Immature natural killer cell (primary cell): ENCODE results near the gene ZNF445. TPM values are rescaled to one million over a fixed set of nuclear protein-coding genes. Genes with fewer than 3 reads are reported as not detected.
"Not testable (repeated sequence)": the region's sequence is repeated elsewhere in the genome, so short reads cannot be mapped to it uniquely, and the experiment has no call there.

Source experiments
- DNase-seq, 3 donors: peaks; one replicate each; pipeline ENCODE4 v3.0.0; 2022; ENCODE audit warnings: mixed read lengths in 1 of 3
- H3K27ac Mint-ChIP-seq, 6 donors: one replicate each; pipeline ENCODE4 v1.8.0; 2020; ENCODE audit warnings: mixed read lengths in 6 of 6, mild to moderate bottlenecking in 5 of 6, inconsistent platforms in 4 of 6, moderate library complexity in 3 of 6
- H3K27me3 Mint-ChIP-seq, 3 donors: one replicate each; pipeline ENCODE4 v1.8.0; 2020 to 2021; ENCODE audit warnings: low read depth in 3 of 3, mild to moderate bottlenecking in 3 of 3, mixed read lengths in 3 of 3, moderate library complexity in 3 of 3, inconsistent platforms in 1 of 3
- H3K36me3 Mint-ChIP-seq, 3 donors: one replicate each; pipeline ENCODE4 v1.8.0; 2020; ENCODE audit warnings: mixed read lengths in 3 of 3, inconsistent platforms in 2 of 3, mild to moderate bottlenecking in 2 of 3
- H3K4me1 Mint-ChIP-seq, 2 donors: one replicate each; pipeline ENCODE4 v1.8.0; 2020; ENCODE audit warnings: inconsistent platforms in 2 of 2, mild to moderate bottlenecking in 2 of 2, mixed read lengths in 2 of 2, moderate library complexity in 1 of 2
- H3K4me3 Mint-ChIP-seq, 5 donors: one replicate each; pipeline ENCODE4 v1.8.0; 2020; ENCODE audit warnings: mild to moderate bottlenecking in 5 of 5, mixed read lengths in 5 of 5, inconsistent platforms in 3 of 5, moderate library complexity in 3 of 5
- H3K9me3 Mint-ChIP-seq, 6 donors: one replicate each; pipeline ENCODE4 v1.8.0; 2020; ENCODE audit warnings: mild to moderate bottlenecking in 6 of 6, mixed read lengths in 6 of 6, inconsistent platforms in 4 of 6, moderate library complexity in 3 of 6
- polyA plus RNA-seq, 3 donors: library from polyadenylated mRNA; unstranded; fragments of 300-500 nt; fragmentation: Illumina TruSeq; gene quantifications; one replicate each; pipeline ENCODE4 v1.2.3, GENCODE V29; 2021

ZNF445 gene
- polyA plus RNA-seq, 3 donors from 2014 or later, result 0.11 to 4.0 (median 2.0) TPM

GRCh38 chr3:44501971-44502370 lies 24.5 kb upstream of the ZNF445 start:
- peaks cover 0 to 1% (median 0%) of the 10 kb centered on the region in 3 donors for H3K27me3 Mint-ChIP-seq
- peaks cover 10 to 36% of the 10 kb centered on the region in 2 donors for H3K4me1 Mint-ChIP-seq
- no peak overlapping the region for H3K4me3 Mint-ChIP-seq
- no peak overlapping the region for H3K27ac Mint-ChIP-seq
- peaks cover 56 to 61% (median 60%) of the 10 kb centered on the region in 3 donors for H3K36me3 Mint-ChIP-seq
- peaks cover 29 to 49% (median 44%) of the 10 kb centered on the region in 6 donors for H3K9me3 Mint-ChIP-seq
- DNase-seq, result no peak

- H3K27ac Mint-ChIP-seq, result not testable (repeated sequence)
Measured at GRCh38 chr3:44499899-44500168, 22.4 kb upstream of the ZNF445 start.

DNA sequence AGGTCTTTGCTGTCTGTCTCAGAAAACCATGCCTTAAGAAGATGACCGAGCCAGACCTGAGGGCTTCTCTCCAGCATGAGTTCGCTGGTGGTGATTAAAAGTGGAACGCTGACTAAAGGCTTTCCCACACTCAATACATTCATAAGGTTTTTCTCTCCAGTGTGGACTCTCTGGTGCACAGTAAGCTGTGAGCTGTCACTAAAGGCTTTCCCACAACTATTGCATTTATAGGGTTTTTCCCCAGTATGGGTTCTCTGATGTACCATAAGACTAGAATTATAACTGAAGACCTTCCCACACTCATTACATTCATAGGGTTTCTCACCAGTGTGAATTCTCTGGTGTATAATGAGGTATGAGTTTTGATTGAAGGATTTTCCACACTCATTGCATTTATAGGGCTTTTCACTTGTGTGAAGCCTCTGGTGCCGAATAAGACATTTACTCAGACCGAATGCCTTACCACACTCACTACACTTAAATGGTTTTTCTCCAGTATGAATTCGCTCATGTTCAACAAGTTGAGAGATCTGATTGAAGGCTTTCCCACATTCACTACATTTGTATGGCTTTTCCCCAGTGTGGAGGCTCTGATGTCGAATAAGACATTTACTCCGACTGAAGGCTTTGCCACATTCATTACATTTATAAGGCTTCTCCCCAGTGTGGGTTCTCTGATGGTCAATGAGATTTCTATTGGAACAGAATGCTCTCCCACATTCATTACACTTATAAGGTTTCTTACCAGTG lies 21.9 kb upstream of the ZNF445 start:
- no peak for DNase-seq
- Mint-ChIP-seq H3K27ac (no peak overlapping the region), H3K4me3 (no peak overlapping the region), H3K36me3 (peaks cover 68 to 75% (median 73%) of the 10 kb centered on the region in 3 donors), H3K9me3 (peaks cover 30 to 57% (median 52%) of the 10 kb centered on the region in 6 donors), H3K4me1 (peaks cover 6 to 21% of the 10 kb centered on the region in 2 donors), H3K27me3 (no peaks in the 10 kb centered on the region)

More at GRCh38 chr3:44499899-44500168, 22.4 kb upstream of the ZNF445 start:
- peaks cover 6 to 21% of the 10 kb centered on the region in 2 donors for H3K4me1 Mint-ChIP-seq
- not testable (repeated sequence) for H3K4me3 Mint-ChIP-seq, H3K27me3 Mint-ChIP-seq, DNase-seq
- H3K9me3 Mint-ChIP-seq, result peaks cover 30 to 57% (median 50%) of the 10 kb centered on the region in 6 donors
- H3K36me3 Mint-ChIP-seq, result peaks cover 68 to 72% (median 68%) of the 10 kb centered on the region in 3 donors

DNA sequence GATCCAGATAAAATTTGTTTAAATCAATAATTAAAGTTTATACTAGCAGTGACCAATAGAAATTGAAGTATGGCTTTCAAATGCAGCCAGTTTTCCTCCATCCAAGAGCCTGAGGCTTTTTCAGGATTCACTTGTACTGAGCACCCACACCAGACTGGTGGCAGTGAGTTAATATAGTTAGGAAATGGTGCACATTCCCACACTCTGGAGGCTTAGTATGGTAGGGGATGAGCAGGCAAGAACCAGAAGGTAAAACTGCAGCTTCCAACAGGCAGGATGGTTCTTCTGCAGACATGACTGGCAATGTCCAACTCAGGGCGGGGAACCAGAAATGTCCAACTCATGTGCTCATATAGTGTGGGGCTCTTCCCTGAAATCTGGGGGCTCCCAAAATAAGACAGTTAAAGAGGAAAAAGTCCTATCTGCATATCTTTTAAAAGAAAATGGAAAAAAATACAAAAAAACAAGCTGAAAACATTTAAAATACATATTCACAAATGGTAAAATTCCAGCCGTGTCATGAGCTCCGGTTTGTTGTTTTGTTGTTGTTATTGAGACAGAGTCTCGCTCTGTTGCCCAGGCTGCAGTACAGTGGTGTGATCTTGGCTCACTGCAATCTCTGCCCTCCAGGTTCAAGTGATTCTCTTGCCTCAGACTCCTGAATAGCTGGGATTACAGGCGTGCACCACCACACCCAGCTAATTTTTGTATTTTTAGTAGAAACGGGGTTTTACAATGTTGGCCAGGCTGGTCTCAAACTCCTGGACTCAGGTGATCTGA lies 18.4 kb upstream of the ZNF445 start:
- Mint-ChIP-seq H3K36me3 (peaks cover 56 to 70% (median 68%) of the 10 kb centered on the region in 3 donors), H3K27me3 (peaks cover 0 to 3% (median 0%) of the 10 kb centered on the region in 3 donors)
- no peak for DNase-seq

GRCh38 chr3:44492496-44492895 lies 15.0 kb upstream of the ZNF445 start:
- DNase-seq, result no peak
- peaks cover 29 to 44% (median 42%) of the 10 kb centered on the region in 3 donors for H3K36me3 Mint-ChIP-seq
- H3K4me1 Mint-ChIP-seq, result no peaks in the 10 kb centered on the region
- peaks cover 6 to 44% (median 12%) of the 10 kb centered on the region in 6 donors for H3K9me3 Mint-ChIP-seq
- peaks cover 0 to 3% (median 2%) of the 10 kb centered on the region in 3 donors for H3K27me3 Mint-ChIP-seq
- no peak overlapping the region for H3K27ac Mint-ChIP-seq
- H3K4me3 Mint-ChIP-seq, result no peak overlapping the region

More for the DNA sequence above, 18.4 kb upstream of the ZNF445 start:
- no peak overlapping the region for H3K4me3 Mint-ChIP-seq
- H3K27ac Mint-ChIP-seq, result no peak overlapping the region
- H3K4me1 Mint-ChIP-seq, result peaks cover 0 to 3% of the 10 kb centered on the region in 2 donors
- H3K9me3 Mint-ChIP-seq, result peaks cover 22 to 58% (median 45%) of the 10 kb centered on the region in 6 donors

GRCh38 chr3:44482721-44483120 lies 5.3 kb upstream of the ZNF445 start:
- Mint-ChIP-seq H3K4me1 (peaks cover 5 to 6% of the 10 kb centered on the region in 2 donors), H3K27ac (no peak overlapping the region), H3K4me3 (no peak overlapping the region), H3K36me3 (peaks cover 0 to 4% (median 3%) of the 10 kb centered on the region in 3 donors), H3K9me3 (peaks cover 0 to 5% (median 0%) of the 10 kb centered on the region in 6 donors), H3K27me3 (peaks cover 0 to 2% (median under 1%) of the 10 kb centered on the region in 3 donors)
- DNase-seq, result no peak

DNA sequence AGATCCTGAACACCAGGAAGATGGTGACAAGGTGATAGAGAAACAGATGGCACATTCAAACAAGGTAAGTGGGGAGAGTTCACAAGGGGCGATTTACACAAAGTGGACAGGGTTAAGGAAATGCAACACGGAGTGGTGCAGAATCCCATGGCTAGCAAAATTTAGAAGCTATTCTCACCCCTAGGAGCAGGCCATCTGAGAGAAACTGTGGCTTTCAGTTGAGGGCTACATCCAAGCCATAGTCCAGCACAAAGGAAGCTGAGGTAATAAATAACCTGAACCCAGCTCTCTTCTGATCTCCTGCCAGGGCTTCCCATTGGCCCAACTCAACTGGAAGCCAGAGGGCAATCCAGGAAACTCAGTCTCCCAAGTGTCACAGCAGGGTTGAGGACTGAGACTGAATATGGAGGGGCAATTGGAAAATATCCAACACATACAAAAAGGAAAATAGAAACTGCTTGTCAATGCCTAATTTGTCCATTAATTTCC lies 1.2 kb upstream of the ZNF445 start:
- Mint-ChIP-seq H3K27me3 (peaks cover 2 to 6% (median 2%) of the 10 kb centered on the region in 3 donors), H3K9me3 (no peaks in the 10 kb centered on the region), H3K4me3 (peak overlapping the region; percentile 91 to 97 (median 95)), H3K36me3 (no peaks in the 10 kb centered on the region), H3K27ac (peak overlapping the region in 2 of 6 donors; percentile 19 to 43), H3K4me1 (peaks cover 22 to 36% of the 10 kb centered on the region in 2 donors)
- DNase-seq, result no peak

DNA sequence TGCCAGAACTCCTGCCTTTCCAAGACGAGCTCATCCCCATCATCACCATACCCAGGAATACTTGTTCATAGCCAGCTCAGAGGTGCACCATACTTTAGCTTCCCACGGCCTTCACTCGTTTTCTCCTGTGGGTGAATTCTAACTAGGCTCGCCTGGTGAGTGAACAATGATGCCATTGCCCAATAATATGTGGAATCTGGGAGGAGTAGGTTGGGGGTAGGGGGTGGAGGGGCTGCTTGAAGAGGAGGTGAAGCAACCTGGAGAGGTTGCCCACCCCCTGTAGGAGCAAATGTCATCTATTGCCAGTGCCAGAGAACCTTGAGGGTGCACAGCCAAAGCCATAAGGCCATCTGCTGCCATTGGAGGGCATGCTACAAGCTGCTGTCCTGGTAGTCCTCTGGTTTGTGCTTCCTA lies 592 bp upstream of the ZNF445 start:
- Mint-ChIP-seq H3K36me3 (no peaks in the 10 kb centered on the region), H3K4me3 (peak overlapping the region; percentile 91 to 97 (median 95)), H3K4me1 (peaks cover 24 to 38% of the 10 kb centered on the region in 2 donors), H3K27ac (peak overlapping the region; percentile 55 to 94 (median 78)), H3K27me3 (peaks cover 2 to 6% (median 2%) of the 10 kb centered on the region in 3 donors), H3K9me3 (no peaks in the 10 kb centered on the region)
- DNase-seq, result no peak

DNA sequence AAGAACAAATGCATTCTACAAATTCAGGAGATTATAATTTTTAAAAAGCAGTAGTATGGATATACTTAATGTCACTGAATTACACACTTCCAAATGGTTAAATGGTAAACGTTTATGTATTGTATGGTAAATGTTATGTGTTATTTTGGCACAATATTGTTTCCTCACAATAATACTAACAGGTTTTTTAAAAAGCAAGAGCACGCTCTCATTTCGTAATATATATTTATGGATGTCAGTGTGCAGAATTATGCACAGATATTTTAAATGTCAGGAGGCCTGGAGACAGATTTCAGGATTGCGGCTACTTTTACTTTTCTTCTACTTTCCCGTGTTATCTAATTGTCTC lies 533 bp downstream of the ZNF445 start:
- H3K9me3 Mint-ChIP-seq, result no peaks in the 10 kb centered on the region
- peaks cover 28 to 40% of the 10 kb centered on the region in 2 donors for H3K4me1 Mint-ChIP-seq
- H3K27ac Mint-ChIP-seq, result peak overlapping the region; percentile 62 to 91 (median 88)
- DNase-seq, result no peak
- no peaks in the 10 kb centered on the region for H3K36me3 Mint-ChIP-seq
- peaks cover 2 to 6% (median 2%) of the 10 kb centered on the region in 3 donors for H3K27me3 Mint-ChIP-seq
- peak overlapping the region; percentile 91 to 97 (median 92) for H3K4me3 Mint-ChIP-seq

DNA sequence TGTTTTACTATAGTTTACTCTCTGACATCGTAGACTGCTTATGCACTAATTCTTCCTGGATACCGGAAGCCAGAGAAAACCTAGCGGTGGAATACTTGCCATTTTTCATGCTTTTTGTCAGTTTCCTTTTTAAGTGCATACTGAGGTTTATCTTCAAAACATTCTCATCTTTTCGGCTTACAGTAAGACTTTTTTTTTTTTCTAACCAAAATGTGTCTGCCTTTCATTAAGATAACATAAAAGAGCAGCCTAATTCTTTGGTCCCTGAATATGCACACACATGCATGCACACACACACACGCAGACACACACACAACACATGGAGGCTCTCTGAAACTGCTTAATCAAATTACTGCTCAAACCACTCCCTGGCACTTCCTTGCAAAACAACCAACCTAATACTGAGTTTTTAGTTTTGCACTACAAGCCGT lies 1.3 kb downstream of the ZNF445 start:
- H3K36me3 Mint-ChIP-seq, result no peaks in the 10 kb centered on the region
- H3K9me3 Mint-ChIP-seq, result no peaks in the 10 kb centered on the region
- DNase-seq, result peak in 1 of 3 donors; percentile 1
- peaks cover 2 to 6% (median 2%) of the 10 kb centered on the region in 3 donors for H3K27me3 Mint-ChIP-seq
- H3K4me1 Mint-ChIP-seq, result peaks cover 34 to 48% of the 10 kb centered on the region in 2 donors
- H3K4me3 Mint-ChIP-seq, result peak overlapping the region; percentile 91 to 97 (median 92)
- peak overlapping the region; percentile 78 to 91 (median 88) for H3K27ac Mint-ChIP-seq

GRCh38 chr3:44474886-44475285 lies 2.6 kb downstream of the ZNF445 start:
- DNase-seq, H3K27me3 Mint-ChIP-seq, H3K9me3 Mint-ChIP-seq, H3K36me3 Mint-ChIP-seq: not testable (repeated sequence)
- peaks cover 34 to 56% of the 10 kb centered on the region in 2 donors for H3K4me1 Mint-ChIP-seq
- peak overlapping the region in 1 of 6 donors; percentile 61 for H3K27ac Mint-ChIP-seq
- peak overlapping the region in 3 of 5 donors; percentile 33 to 38 (median 38) for H3K4me3 Mint-ChIP-seq

DNA sequence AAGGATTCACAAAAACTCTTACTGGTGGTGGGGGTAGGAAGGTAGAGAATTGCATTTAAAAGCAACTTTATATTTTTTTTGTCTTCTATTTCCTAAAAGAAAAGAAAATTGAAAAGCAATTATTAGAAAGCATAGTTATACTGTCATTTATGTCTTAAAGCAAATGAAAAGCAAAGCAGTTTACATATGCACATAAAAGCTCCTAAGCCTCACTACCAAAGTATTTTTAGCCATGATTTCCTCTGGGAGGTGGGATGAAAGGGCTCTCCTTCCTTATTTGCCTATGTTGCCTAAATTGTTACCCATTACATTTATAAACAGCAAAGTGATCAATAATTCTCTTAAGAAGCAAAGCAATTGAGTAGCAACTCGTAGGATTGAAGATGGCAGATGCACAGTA lies 7.0 kb downstream of the ZNF445 start:
- peaks cover 15 to 29% of the 10 kb centered on the region in 2 donors for H3K4me1 Mint-ChIP-seq
- peaks cover 0 to 5% (median 0%) of the 10 kb centered on the region in 3 donors for H3K36me3 Mint-ChIP-seq
- no peaks in the 10 kb centered on the region for H3K27me3 Mint-ChIP-seq
- no peak overlapping the region for H3K4me3 Mint-ChIP-seq
- peak overlapping the region in 2 of 6 donors; percentile 3 to 69 for H3K27ac Mint-ChIP-seq
- H3K9me3 Mint-ChIP-seq, result no peaks in the 10 kb centered on the region
- no peak for DNase-seq

DNA sequence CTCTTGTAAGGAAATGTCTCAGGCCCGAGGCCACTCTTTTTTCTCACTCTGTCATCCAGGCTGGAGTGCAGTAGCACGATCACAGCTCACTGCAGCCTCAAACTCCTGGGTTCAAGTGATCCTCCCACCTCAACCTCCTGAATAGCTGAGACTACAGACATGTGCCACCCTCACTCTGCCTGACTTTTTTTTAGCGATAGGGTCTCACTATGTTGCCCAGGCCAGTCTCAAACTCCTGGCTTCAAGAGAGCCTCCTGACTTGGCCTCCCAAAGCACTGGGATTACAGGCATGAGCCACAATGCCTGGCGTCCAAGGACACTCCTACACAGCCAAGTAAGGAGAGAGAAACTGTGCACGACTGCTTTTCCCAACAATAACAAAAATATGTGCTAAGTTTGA lies 7.6 kb downstream of the ZNF445 start:
- Mint-ChIP-seq H3K27ac (peak overlapping the region in 1 of 6 donors; percentile 69), H3K27me3 (no peaks in the 10 kb centered on the region), H3K4me3 (no peak overlapping the region), H3K4me1 (peaks cover 14 to 26% of the 10 kb centered on the region in 2 donors), H3K9me3 (no peaks in the 10 kb centered on the region), H3K36me3 (peaks cover 0 to 8% (median 4%) of the 10 kb centered on the region in 3 donors)
- no peak for DNase-seq
